Activated naive CD4-positive, alpha-beta T cell treated with anti-CD3 and anti-CD28 coated beads, Interleukin-2, amount 50 U/mL, for 72 hours (primary cell): ENCODE measurements around the gene TSPAN9. TPM values are rescaled to one million over a fixed set of nuclear protein-coding genes. Genes with fewer than 3 reads are reported as not detected.
A peak's percentile ranks its signal among the peaks of the same experiment; 100 is the strongest.

Experiments
- ATAC-seq, 2 donors: fragments of 150-1000 bp; cut with Tn5 transposase; 2 replicates each; pipeline ENCODE4 v1.10.0; 2021; ENCODE audit warnings: mild to moderate bottlenecking in 2 of 2, moderate library complexity in 2 of 2
- DNase-seq, 2 donors: peaks; one replicate each; pipeline ENCODE4 v3.0.0; 2021 to 2022; ENCODE audit warnings: low spot score in 2 of 2
- H3K27ac Mint-ChIP-seq, 2 donors: one replicate each; pipeline ENCODE4 v1.8.0; 2022; ENCODE audit warnings: mild to moderate bottlenecking in 2 of 2, mixed read lengths in 2 of 2
- H3K36me3 Mint-ChIP-seq, 2 donors: one replicate each; pipeline ENCODE4 v1.8.0; 2022; ENCODE audit warnings: mixed read lengths in 2 of 2
- H3K9me3 Mint-ChIP-seq, 2 donors: one replicate each; pipeline ENCODE4 v1.8.0; 2022; ENCODE audit warnings: mixed read lengths in 2 of 2
- total RNA-seq, 2 donors: library from RNA; stranded (reverse); gene quantifications; one replicate each; pipeline ENCODE4 v1.2.3, GENCODE V29; 2022

The TSPAN9 gene
- total RNA-seq, 2 donors from 2014 or later: 0.50 to 0.97 TPM

DNA sequence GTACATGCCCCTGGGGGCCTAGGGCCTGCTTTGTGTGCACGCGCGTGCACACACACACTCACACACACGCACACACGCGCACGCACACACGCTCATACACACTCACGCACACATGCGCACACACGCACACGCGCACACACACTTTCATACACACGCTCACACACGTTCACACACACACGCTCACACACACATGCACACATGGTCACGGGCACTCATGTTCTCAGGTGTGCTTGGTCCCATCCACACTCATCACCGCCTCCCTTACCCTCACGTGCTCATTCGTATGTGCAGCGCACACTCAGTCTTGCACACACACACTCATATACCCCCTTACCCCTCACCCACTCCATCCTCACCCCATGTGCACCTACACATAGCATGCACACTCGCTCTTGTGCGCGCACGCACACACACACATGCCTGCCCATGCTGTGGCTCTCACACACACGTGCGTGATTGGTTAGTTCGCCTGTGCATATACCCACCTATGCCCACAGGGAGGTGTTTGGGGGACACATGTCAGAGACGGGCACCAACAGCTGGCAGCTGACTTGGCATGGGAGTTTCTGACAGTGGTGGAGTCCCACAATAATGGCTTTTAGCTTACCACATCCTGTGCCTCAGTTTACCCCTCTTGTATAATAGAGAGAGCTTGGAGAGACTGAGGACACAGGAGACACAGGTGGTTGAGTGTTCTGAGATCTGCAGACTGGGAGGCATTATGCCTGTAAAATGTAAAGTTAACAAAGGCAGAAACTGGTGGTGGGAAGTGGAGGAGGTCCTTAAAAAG is 28.7 kb downstream of the TSPAN9 start:
- H3K27ac Mint-ChIP-seq: peak overlapping the region in 1 of 2 donors; percentile 19
- DNase-seq (no peak), ATAC-seq (no peak)
- peaks cover 0 to 2% of the 10 kb centered on the region in 2 donors for H3K9me3 Mint-ChIP-seq
- H3K36me3 Mint-ChIP-seq: peaks cover 0 to under 1% of the 10 kb centered on the region in 2 donors

DNA sequence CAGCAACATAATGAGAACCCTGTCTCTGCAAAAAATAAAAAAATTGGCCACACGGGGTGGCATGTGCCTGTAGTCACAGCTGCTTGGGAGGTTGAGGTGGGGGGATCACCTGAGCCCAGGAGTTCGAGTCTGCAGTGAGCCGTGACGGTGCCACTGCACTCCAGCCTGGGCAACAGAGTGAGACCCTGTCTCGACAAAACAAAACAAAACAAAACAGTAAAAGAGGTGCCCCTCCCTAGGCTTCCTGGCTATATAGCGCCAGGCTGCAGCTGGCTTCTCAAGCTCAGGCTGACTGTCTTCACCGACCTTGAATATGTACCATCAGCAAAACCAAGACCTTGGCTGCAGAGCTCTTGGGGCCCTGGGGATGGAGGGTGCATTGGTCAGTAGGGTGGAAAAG is 29.4 kb downstream of the TSPAN9 start:
- no peak for ATAC-seq
- Mint-ChIP-seq H3K9me3 (no peaks in the 10 kb centered on the region), H3K27ac (no peak overlapping the region)

DNA sequence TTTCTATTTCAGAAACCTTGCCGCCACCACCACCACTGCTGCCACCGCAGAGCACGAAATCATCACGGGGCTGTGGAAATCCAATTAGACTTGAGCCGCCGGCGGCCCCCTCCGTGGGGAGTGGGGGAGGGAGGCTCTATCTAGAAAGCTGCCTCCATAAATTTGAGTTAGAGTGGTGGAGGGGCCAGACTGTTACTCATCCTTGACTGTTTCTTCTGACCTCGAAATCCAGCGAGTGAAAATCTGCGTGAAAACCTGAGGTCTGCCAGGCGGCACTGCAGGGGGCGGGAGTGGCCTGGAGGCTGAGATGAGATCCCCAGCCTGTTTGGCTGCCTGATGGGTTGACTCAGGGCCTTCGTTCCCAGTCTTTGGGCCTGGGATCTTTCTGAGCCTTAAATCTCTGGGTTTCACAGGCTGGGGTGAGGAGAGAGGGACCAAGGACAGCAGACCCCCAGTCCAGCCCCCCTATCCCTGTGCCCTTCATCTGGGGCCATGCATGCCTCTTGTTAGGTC is 29.9 kb downstream of the TSPAN9 start:
- DNase-seq: no peak
- Mint-ChIP-seq H3K9me3 (no peaks in the 10 kb centered on the region), H3K27ac (no peak overlapping the region), H3K36me3 (no peaks in the 10 kb centered on the region)
- ATAC-seq: no peak

More for the DNA sequence above, 29.4 kb downstream of the TSPAN9 start:
- DNase-seq: no peak
- H3K36me3 Mint-ChIP-seq: no peaks in the 10 kb centered on the region

DNA sequence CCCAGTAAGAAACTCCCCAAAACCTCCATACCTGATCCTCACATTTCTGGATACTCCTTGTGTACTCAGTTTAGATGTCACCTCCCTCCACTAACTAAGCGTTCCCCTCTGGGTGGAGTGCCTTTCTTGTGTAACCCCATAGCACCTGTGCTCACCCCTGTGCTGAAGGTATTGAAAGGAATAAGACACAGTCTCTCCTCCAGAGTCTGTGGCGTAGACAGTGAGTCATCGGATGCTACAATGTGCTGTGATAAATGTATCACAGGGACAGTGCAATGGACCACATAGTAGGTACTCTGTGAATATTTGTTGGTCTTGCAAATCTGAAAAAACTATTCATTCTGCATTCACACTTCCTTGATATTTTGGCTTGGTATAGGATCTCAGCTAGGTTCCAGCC is 30.8 kb downstream of the TSPAN9 start:
- ATAC-seq: no peak
- Mint-ChIP-seq H3K27ac (no peak overlapping the region), H3K9me3 (no peaks in the 10 kb centered on the region), H3K36me3 (no peaks in the 10 kb centered on the region)
- DNase-seq: no peak

DNA sequence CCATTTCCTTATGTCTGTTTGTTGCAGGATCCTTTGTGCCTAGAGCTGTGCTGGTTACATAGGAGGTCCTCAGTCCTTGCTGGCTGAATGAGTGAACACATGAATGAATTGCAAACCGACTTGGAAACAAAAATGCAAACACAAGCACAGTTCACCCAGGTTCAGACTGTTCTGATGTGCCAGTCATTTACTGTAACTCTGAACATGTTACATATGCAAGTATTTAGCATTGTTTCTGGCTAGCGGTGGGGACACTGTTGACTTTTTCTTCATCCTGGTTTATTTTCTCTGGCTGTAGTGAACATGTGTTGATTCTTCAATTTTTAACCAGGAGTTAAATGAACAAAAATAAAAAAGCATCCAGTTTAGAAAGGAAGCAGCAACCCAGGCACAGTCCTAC is 33.4 kb downstream of the TSPAN9 start:
- H3K36me3 Mint-ChIP-seq: no peaks in the 10 kb centered on the region
- DNase-seq (no peak), ATAC-seq (no peak)
- H3K9me3 Mint-ChIP-seq: no peaks in the 10 kb centered on the region
- H3K27ac Mint-ChIP-seq: no peak overlapping the region

DNA sequence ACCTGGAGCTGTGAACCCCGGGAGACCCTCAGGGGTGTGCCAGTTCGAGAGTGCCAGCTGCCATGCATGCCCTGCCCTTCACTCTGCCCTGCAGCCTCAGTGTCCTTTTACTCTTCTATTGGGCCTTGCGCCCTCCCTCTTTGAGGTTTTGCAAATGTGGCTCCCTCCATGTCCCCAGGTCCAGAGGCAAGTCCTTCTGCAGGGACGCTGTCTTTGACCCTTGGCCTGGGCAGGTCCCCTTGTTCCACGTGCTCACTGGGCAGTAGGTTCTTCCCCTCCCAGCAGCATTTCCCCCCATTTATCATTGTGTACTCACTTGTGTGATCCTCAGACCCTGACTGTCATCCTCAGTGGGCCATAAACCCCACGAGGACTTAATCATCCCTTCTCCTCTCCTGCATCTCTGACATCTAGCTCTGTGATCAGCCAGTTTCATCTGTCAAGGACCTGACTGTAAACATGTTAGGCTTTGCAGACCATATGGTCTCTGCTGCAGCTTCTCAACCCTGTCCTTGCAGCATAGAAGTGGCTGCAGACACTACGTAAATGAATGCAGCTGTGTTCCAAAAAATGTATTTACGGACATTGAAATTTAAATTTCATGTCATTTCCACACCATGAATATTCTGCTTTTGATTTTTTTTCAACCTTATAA is 36.6 kb downstream of the TSPAN9 start:
- Mint-ChIP-seq H3K36me3 (no peaks in the 10 kb centered on the region), H3K27ac (no peak overlapping the region), H3K9me3 (no peaks in the 10 kb centered on the region)
- ATAC-seq: no peak
- no peak for DNase-seq

DNA sequence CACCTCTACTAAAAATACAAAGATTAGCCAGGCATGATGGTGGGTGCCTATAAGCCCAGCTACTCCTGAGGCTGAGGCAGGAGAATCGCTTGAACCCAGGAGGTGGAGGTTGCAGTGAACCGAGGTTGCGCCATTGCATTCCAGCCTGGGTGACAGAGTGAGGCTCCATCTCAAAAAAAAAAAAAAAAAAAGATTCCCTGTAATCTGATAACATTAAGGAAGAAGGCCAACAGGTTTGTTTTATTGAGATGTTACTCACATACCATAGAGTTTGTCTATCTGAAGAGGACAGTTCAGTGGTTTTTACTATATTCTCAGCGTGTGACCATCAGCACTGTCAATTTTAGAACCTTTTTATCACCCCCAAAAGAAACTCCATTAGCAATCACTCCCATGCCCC is 37.5 kb downstream of the TSPAN9 start:
- no peak overlapping the region for H3K27ac Mint-ChIP-seq
- no peaks in the 10 kb centered on the region for H3K9me3 Mint-ChIP-seq
- ATAC-seq: no peak
- no peak for DNase-seq
- H3K36me3 Mint-ChIP-seq: no peaks in the 10 kb centered on the region

DNA sequence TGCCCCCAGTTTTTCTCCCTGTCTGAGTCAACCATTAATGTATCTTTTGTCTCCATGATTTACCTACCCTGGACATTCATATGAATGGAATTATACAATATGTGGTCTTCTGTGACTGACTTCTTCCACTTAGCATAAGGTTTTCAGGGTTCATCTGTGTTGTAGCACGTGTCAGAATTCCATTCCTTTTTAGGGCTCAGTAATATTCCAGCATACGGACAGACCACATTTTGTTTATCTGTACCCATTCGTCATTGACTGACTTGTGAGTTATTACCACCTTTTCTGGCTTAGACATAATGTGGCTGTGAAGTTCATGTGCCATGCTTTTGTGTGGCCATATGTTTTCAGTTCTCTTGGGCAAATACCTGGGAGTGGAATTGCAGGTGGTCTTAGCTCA is 37.9 kb downstream of the TSPAN9 start:
- Mint-ChIP-seq H3K36me3 (no peaks in the 10 kb centered on the region), H3K9me3 (no peaks in the 10 kb centered on the region), H3K27ac (no peak overlapping the region)
- DNase-seq (no peak), ATAC-seq (no peak)

DNA sequence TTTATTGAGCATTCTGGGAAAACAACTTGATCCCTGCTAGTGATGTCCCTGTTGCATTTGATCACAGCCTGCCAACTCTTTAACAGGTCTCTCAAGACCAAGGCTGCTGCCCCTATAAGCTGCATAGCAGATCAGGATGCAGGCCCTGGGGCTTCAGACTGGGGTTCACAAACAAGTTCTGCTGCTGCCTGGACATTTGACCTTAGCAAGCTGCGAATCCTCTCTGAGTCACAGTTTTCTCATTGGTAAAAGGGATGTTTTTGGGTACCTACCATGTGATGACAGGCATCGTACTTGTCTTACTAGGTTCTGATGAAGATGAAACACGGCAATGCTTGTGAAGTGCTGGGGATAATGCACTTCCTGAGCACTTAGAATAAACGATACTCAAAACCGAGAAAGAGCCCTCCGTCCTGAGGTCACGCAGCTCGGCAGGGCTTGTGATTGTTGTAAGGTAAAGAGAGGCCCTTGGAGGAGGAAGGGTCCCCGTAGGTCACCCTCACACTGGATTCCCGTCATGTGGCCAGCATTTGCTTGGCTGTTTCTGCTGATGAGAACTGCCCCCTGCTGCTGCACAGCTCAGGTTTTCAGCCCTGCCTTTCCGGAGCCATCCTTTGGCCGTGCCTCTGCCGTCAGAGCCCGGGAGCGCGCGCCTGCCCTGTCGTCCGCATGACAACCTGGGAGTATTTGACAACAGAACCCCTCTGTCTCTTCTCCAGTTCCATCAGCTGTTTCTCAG is 39.1 kb downstream of the TSPAN9 start:
- ATAC-seq: no peak
- no peak for DNase-seq
- no peak overlapping the region for H3K27ac Mint-ChIP-seq
- no peaks in the 10 kb centered on the region for H3K9me3 Mint-ChIP-seq
- H3K36me3 Mint-ChIP-seq: no peaks in the 10 kb centered on the region

DNA sequence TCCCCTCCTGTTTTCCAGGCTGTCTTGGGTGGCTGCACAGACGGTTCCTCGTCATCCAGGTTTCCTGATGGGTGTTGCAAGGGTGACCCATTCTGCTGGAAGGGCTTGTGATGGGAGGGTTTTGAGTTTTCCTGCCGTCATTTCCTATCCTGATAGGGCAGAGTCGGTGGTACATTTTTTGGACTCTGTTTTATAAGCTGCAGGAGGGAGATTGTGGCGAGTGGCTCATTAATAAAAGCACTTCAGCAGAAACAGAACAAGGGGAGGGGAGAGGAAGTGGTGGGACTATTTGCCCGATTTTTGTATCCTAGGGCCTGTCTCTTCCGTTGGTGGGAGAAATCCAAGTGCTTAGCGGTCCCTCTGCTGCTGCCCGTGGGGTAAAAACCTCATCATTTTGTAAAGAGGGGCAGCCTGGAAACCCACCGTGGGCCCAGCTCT is 40.0 kb downstream of the TSPAN9 start:
- ATAC-seq (no peak), DNase-seq (no peak)
- no peaks in the 10 kb centered on the region for H3K9me3 Mint-ChIP-seq
- no peak overlapping the region for H3K27ac Mint-ChIP-seq
- no peaks in the 10 kb centered on the region for H3K36me3 Mint-ChIP-seq

DNA sequence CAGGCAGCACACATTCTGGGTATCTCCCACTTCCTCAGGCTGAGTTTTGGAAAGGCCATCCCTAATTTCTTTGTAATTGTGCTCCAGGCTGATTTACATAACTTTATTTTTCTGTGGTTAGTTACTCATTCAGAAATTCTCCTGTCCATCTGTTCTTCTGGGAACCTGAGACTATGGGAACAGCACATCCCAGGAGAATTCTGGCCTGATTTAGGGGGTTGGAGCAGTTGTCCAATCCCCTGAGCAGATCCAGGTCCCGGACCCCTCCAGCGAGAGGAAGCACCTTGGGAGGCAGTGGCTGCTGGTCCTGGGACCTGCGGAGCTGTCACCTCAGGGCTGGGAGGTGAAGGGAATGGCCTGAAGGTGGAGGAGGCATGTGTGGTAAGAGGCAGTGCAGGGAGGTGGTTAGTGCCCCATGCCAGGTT is 40.4 kb downstream of the TSPAN9 start:
- DNase-seq (no peak), ATAC-seq (no peak)
- no peaks in the 10 kb centered on the region for H3K36me3 Mint-ChIP-seq
- H3K27ac Mint-ChIP-seq: no peak overlapping the region
- no peaks in the 10 kb centered on the region for H3K9me3 Mint-ChIP-seq

DNA sequence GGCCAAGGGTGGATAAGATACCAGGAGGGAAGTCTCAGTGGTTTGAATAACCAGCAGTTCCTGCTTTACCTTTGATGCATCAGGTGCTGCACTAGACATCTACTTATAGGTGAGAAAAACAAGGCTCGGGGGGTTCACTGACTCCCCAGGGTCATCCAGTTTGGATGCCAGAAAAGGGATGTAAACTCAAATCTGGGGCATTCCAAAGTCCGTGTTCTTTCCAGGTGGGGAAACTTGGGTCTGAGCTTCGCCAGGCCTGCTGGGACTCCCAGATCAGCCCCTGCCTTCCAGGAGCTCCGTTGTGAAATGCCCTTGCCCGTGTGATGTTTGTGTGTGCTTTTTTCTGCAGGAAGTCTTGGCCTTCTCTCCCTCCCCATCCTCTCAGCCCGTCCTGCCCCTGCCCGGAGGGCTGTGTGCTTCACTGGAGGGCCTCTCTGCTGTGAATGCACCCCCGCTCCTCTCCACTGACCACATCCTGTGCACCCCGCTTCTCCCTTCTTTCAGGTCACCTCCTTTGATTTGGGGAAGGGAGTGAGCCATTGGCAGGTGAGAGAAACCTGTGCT is 42.1 kb downstream of the TSPAN9 start:
- ATAC-seq (no peak), DNase-seq (no peak)
- H3K9me3 Mint-ChIP-seq: no peaks in the 10 kb centered on the region
- no peak overlapping the region for H3K27ac Mint-ChIP-seq
- H3K36me3 Mint-ChIP-seq: no peaks in the 10 kb centered on the region

DNA sequence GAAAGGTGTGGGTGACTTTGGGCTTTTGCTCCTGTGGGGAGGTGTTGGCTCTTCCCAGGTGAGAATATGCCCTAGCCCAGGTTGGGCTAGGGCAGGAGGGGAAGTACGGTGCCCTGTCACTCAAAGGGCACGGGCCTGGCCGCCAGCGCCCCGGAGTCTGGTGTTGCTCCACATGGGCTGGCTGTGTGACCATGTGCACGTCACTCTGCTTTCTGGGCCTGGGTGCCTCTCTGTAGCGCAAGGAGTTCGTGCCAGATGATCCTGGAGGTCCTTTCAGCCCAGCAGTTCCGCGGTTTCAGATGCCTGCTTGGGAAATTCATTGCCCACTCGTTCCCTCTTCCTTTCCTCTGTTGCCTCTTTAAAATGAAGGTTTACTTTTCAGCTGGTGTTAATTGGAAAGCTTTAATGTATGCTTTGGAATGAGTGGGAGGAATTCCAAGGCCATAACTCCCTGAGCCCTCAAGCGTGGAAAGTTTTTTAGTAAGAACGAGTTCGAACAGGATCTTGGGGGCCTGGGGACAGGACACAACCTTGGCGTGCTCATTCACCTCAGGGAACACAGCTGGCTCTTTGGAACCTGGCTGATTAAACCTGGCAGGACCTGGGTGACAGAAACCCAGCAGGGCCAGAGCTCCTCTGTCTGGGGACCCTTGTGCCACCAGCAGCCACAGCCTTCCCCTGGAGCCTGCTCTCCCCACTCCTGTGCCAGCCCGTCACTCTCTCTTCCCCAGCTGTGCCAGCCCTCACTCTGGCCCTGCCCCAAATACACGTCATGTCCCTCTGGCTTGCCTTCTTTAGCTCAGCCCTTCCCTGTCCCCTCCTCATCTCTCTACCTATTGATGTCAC is 42.8 kb downstream of the TSPAN9 start:
- no peak for DNase-seq
- no peak overlapping the region for H3K27ac Mint-ChIP-seq
- peak in 1 of 2 donors; percentile 37 for ATAC-seq
- H3K9me3 Mint-ChIP-seq: no peaks in the 10 kb centered on the region
- no peaks in the 10 kb centered on the region for H3K36me3 Mint-ChIP-seq

DNA sequence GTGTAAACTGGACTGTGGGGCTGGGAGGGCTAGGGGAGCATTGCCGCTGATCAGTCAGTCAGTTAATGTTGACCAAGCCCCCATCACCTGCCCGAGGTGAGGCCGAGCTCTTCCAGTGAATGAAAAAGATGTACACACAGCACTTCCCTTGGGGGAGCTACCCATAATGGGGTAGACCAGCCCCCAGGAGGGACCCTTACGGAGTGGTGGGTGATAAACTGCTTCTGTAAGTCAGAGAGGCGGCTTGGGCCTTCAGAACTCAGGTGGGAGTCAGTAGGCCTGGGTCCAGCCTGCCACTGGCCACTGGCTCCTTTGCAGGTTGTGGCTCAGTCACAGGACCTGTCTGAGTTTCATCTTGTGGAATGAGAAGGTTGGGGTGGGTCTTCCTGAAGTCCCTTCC is 43.5 kb downstream of the TSPAN9 start:
- no peak for ATAC-seq
- DNase-seq: no peak
- H3K27ac Mint-ChIP-seq: no peak overlapping the region
- peaks cover 0 to under 1% of the 10 kb centered on the region in 2 donors for H3K9me3 Mint-ChIP-seq
- H3K36me3 Mint-ChIP-seq: peaks cover 3 to 4% of the 10 kb centered on the region in 2 donors

DNA sequence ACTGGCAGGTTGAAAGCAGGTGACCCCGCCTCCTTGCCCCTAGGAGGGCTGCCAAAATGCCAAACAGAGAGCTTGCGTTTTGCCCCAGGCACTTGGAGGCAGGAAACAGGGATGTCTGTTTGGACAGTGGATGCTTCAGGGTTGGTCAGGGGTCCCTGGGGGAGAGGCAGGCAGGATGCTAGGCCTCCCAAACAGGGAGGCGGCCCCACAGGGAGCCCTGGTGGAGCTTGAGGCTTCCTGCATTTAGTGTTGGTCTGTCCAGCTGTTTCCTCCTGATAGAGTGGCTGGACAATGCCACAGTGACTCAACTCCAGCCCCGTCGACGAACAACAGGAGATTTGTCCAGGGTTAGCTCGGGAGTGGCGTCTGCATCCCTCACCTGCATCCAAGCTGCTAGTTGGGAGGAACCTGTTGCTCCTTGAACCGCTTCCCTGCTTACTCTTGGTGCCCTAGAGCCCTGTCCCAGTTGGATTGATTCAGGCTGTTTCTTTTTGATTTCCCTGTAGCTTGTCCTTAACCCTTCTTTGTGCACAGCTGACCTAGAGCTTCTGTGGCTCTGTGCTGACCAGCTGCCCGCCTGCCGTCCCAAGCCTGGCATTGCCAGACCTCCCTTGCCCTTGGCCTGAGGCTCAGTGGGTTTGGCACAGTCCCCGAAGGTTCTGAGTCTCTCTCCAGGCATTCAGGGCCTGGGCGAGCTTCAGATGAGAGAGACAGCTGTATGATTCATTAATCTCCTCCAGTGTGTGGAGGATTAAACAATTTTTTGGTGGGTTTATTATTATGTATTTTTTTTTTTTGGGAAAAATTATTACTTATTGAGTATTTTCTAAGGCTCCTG is 45.9 kb downstream of the TSPAN9 start:
- no peak for DNase-seq
- ATAC-seq: no peak
- H3K9me3 Mint-ChIP-seq: peaks cover 5% of the 10 kb centered on the region in 2 donors
- H3K36me3 Mint-ChIP-seq: peaks cover 6 to 9% of the 10 kb centered on the region in 2 donors
- H3K27ac Mint-ChIP-seq: no peak overlapping the region
